ENCODE results near the gene TMEM94.

- no peak for TF ChIP-seq ZNF529 (tag by site-specific recombination; IDR thresholded peaks at IDR 0.05; ENCODE audit: insufficient replicate concordance)
- no peak for TF ChIP-seq ZNF600 (tag by site-specific recombination; IDR thresholded peaks at IDR 0.05)
- TF ChIP-seq CTCF (tag by site-specific recombination; IDR thresholded peaks at IDR 0.05) = no peak
- no peak for TF ChIP-seq ZNF280D (tag by site-specific recombination; IDR thresholded peaks at IDR 0.05)
- TF ChIP-seq ZBTB26 (tag by site-specific recombination; optimal IDR thresholded peaks at IDR 0.05) = no peak
- TF ChIP-seq ZNF184 (tag by site-specific recombination; IDR thresholded peaks at IDR 0.05) = no peak
- TF ChIP-seq ZNF362 (tag by site-specific recombination; IDR thresholded peaks at IDR 0.05) = no peak
- no peak for TF ChIP-seq ZNF394 (tag by site-specific recombination; IDR thresholded peaks at IDR 0.05; ENCODE audit: borderline replicate concordance)
- TF ChIP-seq ATF2 (tag by site-specific recombination; IDR thresholded peaks at IDR 0.05; ENCODE audit: low read depth) = no peak
- TF ChIP-seq ZNF18 (tag by site-specific recombination; IDR thresholded peaks at IDR 0.05) = no peak
- TF ChIP-seq KLF16 (tag by site-specific recombination; IDR thresholded peaks at IDR 0.05) = no peak
- no peak for TF ChIP-seq ZSCAN23 (tag by site-specific recombination; IDR thresholded peaks at IDR 0.05)
- no peak for TF ChIP-seq REST (tag by site-specific recombination; IDR thresholded peaks at IDR 0.05)
These were observed 85.8 kb downstream of the TMEM94 start for GRCh38 chr17:75542229-75542628.
